Neural crest cell (in vitro differentiated cells): Measurements from ENCODE around the gene ZNF609. TPM values are rescaled to one million over a fixed set of nuclear protein-coding genes. Genes with fewer than 3 reads are reported as not detected.

ENCODE experiments used
- DNase-seq: peaks from one replicate; pipeline ENCODE4 v3.0.0; 2021; ENCODE audit warnings: low read depth, mixed read lengths, low spot score
- H3K27ac Mint-ChIP-seq: one replicate; pipeline ENCODE4 v1.8.0; 2021; ENCODE audit warnings: mild to moderate bottlenecking, mixed read lengths; ENCODE audit not compliant: unreplicated experiment
- H3K27me3 Mint-ChIP-seq: 2 replicates; pipeline ENCODE4 v1.8.0; 2021; ENCODE audit warnings: low read depth, mild to moderate bottlenecking, mixed read lengths
- H3K36me3 Mint-ChIP-seq: 2 replicates; pipeline ENCODE4 v1.8.0; 2021; ENCODE audit warnings: low read depth, mild to moderate bottlenecking, mixed read lengths
- H3K4me1 Mint-ChIP-seq: 2 replicates; pipeline ENCODE4 v1.8.0; 2021; ENCODE audit warnings: mixed read lengths
- H3K4me3 Mint-ChIP-seq: one replicate; pipeline ENCODE4 v1.8.0; 2021; ENCODE audit warnings: mild to moderate bottlenecking, mixed read lengths
- H3K9me3 Mint-ChIP-seq: 2 replicates; pipeline ENCODE4 v1.8.0; 2021; ENCODE audit warnings: mixed read lengths
- CTCF ChIP-seq: fragments of 200-600 bp; sonication (generic); conservative IDR thresholded peaks from 2 replicates; pipeline ENCODE4 v1.5.0; 2021; ENCODE audit warnings: antibody characterized with exemption, mild to moderate bottlenecking
- total RNA-seq: library from RNA; stranded (reverse); gene quantifications from 2 replicates; pipeline ENCODE4 v1.2.1, GENCODE V29; 2021

The ZNF609 gene
- total RNA-seq, 1 donor from 2014 or later: 43.0 TPM

DNA sequence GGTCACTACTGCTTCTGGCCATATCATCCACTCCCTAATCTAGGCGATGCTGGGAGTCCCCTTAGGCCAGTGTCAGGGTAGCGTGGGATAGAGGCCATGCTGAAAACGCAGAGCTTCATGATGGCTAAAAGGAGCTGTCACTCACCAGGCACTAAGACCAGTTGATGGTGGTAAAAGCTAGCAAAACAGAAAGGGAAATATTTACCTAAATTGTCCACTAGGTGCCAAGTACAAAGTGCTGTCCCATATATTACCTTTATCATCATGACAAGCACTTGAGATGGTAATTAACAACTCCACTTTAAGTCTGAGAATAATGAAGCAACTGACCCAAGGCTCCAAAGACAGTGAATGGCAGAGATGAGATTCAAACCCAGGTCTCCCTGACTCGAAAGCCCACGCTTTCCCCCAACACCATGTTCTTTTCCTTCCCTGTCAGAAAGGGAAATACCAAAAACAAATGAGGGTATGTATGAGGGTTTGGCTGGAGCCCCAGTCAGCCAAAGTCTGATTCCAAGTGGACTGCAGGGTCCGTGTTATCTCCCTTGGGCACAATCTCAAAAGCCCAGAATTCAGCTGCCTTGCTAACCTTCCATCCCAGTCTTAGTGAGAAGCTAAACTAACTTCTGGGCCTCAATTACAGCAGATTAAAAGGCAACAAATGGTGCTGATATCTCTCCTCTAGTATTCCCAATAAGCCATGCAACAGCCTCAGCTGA, 230.4 kb downstream of the ZNF609 start:
- peak; percentile 36 for TF ChIP-seq CTCF
- no peaks in the 10 kb centered on the region for H3K27me3 Mint-ChIP-seq
- no peak for DNase-seq
- peaks cover 21% of the 10 kb centered on the region for H3K4me1 Mint-ChIP-seq
- H3K4me3 Mint-ChIP-seq: peak overlapping the region; percentile 69
- peaks cover 19% of the 10 kb centered on the region for H3K36me3 Mint-ChIP-seq
- no peaks in the 10 kb centered on the region for H3K9me3 Mint-ChIP-seq
- H3K27ac Mint-ChIP-seq: no peak overlapping the region

DNA sequence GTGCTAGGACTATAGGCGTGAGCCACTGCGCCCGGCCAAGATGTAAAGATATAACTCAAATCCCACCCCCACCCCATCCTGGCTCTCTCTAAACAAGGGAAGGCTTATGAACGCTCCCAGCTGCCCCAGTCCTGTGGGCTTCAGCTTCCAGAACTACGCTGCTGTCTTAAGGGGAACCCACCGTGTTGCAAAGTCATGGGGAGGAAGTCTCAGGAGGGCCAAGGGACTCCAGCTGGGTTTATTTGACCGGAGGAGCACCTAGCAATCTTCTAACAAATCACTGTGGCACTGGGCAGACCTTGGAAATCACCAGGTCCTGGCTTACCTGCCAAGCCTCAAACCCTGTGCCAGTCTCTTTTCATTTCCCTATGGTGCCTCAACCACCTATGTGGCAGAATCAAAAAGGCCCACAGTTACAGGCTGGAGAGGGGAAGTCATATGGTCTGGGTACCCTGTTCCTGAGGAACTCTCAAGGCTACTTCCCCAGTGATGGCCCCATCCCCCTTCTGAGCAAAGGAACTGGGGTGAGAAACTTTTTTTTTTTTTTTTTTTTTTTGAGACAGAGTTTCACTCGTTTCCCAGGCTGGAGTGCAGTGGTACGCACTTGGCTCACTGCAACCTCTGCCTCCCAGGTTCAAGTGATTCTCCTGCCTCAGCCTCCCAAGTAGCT, 231.7 kb downstream of the ZNF609 start:
- Mint-ChIP-seq H3K4me1 (peaks cover 23% of the 10 kb centered on the region), H3K36me3 (peaks cover 19% of the 10 kb centered on the region), H3K27me3 (no peaks in the 10 kb centered on the region), H3K27ac (no peak overlapping the region), H3K4me3 (peak overlapping the region; percentile 27), H3K9me3 (no peaks in the 10 kb centered on the region)
- DNase-seq: no peak
- no peak for TF ChIP-seq CTCF

- TF ChIP-seq CTCF: no peak
- peaks cover 16% of the 10 kb centered on the region for H3K36me3 Mint-ChIP-seq
- DNase-seq: no peak
- H3K27ac Mint-ChIP-seq: no peak overlapping the region
- peaks cover 28% of the 10 kb centered on the region for H3K4me1 Mint-ChIP-seq
- no peaks in the 10 kb centered on the region for H3K27me3 Mint-ChIP-seq
- no peak overlapping the region for H3K4me3 Mint-ChIP-seq
- no peaks in the 10 kb centered on the region for H3K9me3 Mint-ChIP-seq
Measured at GRCh38 chr15:64693134-64693533, 232.8 kb downstream of the ZNF609 start.

DNA sequence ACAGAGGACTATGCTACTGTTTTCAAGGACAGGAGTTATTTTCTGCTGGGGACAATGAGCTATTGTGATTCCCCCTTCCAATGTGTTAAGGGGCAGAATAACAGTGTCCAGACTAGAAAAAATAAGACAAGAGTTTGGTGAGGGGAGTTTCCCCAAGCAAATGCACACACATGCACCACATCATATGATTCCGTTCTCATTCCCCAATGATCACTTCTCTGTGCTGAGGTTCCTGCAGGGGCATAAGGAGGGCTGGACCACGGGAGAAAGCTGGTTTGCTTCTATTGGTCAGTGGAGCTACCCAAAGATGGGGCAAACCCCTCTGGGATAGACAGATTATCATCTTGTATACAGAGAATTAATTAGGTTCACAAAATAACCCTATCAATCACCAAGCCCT, 234.4 kb downstream of the ZNF609 start:
- DNase-seq: no peak
- Mint-ChIP-seq H3K9me3 (no peaks in the 10 kb centered on the region), H3K4me1 (peaks cover 45% of the 10 kb centered on the region), H3K27ac (peak overlapping the region; percentile 78), H3K4me3 (peak overlapping the region; percentile 34), H3K27me3 (no peaks in the 10 kb centered on the region), H3K36me3 (peaks cover 12% of the 10 kb centered on the region)
- no peak for TF ChIP-seq CTCF

DNA sequence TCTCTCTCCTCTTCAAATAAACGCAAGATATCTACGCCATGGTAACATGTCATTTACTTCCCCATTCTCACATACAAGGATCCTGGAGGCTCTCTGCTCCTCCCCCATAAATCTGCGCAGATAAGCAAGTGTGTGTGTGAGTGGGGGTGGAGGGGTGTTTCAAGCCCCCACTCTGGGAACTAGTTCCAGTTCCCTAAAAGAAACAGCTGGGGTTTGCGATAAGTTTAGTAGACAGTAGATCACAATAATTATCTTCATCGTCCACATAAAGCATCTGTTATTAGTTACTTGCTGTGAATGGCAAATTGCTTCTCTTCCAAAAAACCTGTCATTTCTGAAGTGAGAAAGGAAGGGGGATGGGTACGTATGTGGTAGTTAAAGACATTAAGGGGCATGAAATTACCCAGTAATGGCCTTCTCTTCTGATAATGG, 235.2 kb downstream of the ZNF609 start:
- Mint-ChIP-seq H3K27ac (no peak overlapping the region), H3K4me3 (peak overlapping the region; percentile 45), H3K27me3 (no peaks in the 10 kb centered on the region), H3K36me3 (peaks cover 12% of the 10 kb centered on the region), H3K4me1 (peaks cover 52% of the 10 kb centered on the region), H3K9me3 (no peaks in the 10 kb centered on the region)
- no peak for TF ChIP-seq CTCF
- DNase-seq: no peak
